Measurements from ENCODE around the gene COL18A1.

DNA sequence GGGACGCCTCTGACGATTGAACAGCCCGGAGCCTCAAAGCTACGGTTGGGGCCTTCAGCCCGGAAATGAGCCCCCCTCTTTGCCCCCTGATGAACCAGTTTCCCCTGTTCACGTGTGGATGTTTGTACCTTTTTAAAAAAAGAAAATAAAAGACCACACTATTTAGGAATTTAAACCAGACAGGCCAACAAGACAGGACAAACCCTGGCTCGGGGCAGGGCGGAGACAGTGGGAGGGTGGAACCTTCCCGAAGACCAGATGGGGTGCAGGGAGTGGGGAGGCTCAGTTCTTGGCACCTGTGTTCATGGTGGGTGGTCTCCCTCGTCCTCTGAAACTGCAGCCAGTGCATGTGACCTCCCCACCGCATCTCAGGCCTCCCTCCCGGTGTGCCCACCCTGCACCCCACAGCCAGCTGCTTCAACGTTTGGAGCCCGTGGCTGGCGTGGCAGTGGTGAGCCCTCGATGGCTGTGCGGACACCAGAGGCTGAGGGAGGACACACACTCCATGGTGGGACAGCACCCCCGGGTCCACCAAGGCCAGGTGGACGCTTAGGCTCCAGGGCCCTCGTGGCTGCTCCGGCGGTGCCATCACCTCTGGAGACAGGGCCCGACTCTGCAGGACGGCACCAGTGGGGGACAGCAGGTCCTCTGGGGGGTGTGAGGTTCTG, 45.6 kb downstream of the COL18A1 start:
- TF ChIP-seq, protein P1, sequence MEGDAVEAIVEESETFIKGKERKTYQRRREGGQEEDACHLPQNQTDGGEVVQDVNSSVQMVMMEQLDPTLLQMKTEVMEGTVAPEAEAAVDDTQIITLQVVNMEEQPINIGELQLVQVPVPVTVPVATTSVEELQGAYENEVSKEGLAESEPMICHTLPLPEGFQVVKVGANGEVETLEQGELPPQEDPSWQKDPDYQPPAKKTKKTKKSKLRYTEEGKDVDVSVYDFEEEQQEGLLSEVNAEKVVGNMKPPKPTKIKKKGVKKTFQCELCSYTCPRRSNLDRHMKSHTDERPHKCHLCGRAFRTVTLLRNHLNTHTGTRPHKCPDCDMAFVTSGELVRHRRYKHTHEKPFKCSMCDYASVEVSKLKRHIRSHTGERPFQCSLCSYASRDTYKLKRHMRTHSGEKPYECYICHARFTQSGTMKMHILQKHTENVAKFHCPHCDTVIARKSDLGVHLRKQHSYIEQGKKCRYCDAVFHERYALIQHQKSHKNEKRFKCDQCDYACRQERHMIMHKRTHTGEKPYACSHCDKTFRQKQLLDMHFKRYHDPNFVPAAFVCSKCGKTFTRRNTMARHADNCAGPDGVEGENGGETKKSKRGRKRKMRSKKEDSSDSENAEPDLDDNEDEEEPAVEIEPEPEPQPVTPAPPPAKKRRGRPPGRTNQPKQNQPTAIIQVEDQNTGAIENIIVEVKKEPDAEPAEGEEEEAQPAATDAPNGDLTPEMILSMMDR (IDR thresholded peaks at IDR 0.05; ENCODE audit: low read depth, low read length): no peak
- no peak for TF ChIP-seq EZH2phosphoT487 (IDR thresholded peaks at IDR 0.05; ENCODE audit: low read depth)

Measured in OCI-LY3 (cell line).